ENCODE measurements around the gene INPP1.

INPP1 gene

GRCh38 chr2:190360561-190360960 is 17.2 kb downstream of the INPP1 start:
- H3K27me3 ChIP-seq (ENCODE audit: control insufficient read depth, insufficient read depth, low read length, poor library complexity, severe bottlenecking), result no peaks in the 10 kb centered on the region
- no peak overlapping the region for H3K4me3 ChIP-seq (ENCODE audit: insufficient read depth, low read depth, low read length)
- H3K9me3 ChIP-seq (ENCODE audit: control insufficient read depth, low read length), result no peaks in the 10 kb centered on the region
- peaks cover 5% of the 10 kb centered on the region for H3K4me1 ChIP-seq (ENCODE audit: control insufficient read depth, insufficient read depth, low read length)
- no peak overlapping the region for H3K27ac ChIP-seq (ENCODE audit: insufficient read depth, low read depth, low read length, poor library complexity, severe bottlenecking)
- H3K36me3 ChIP-seq (ENCODE audit: control insufficient read depth, insufficient read depth, low read length), result no peaks in the 10 kb centered on the region

GRCh38 chr2:190360965-190361364 is 17.6 kb downstream of the INPP1 start:
- no peaks in the 10 kb centered on the region for H3K36me3 ChIP-seq (ENCODE audit: control insufficient read depth, insufficient read depth, low read length)
- no peak overlapping the region for H3K27ac ChIP-seq (ENCODE audit: insufficient read depth, low read depth, low read length, poor library complexity, severe bottlenecking)
- no peak overlapping the region for H3K4me3 ChIP-seq (ENCODE audit: insufficient read depth, low read depth, low read length)
- 100% methylated on average over 2 of the region's 3 CpGs; no CpG with 5 or more reads in 1 of the 2 experiments for WGBS, 2 experiments
- H3K27me3 ChIP-seq (ENCODE audit: control insufficient read depth, insufficient read depth, low read length, poor library complexity, severe bottlenecking), result no peaks in the 10 kb centered on the region
- H3K9me3 ChIP-seq (ENCODE audit: control insufficient read depth, low read length), result no peaks in the 10 kb centered on the region
- peaks cover 5% of the 10 kb centered on the region for H3K4me1 ChIP-seq (ENCODE audit: control insufficient read depth, insufficient read depth, low read length)

DNA sequence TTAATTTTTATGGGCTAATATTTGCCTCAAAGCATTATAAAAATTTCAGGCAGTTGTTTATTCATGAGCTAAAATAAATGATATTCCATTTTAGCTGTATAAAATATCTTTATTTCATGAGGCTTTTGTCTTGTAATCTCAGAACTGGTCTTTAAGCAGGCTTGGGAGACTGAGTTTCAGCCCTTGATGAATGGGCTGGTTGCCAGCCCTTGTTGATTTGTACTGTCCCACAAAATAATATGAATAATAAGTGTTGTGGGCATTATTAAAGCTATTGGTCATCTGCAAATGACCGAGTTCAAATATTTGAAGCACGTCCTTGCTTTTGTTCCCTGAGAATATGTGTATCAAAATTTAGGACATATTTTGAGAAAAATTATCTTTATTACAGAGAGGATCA is 18.2 kb downstream of the INPP1 start:
- WGBS, 2 experiments, result 84% methylated on average over 2 of the region's 2 CpGs; no CpG with 5 or more reads in 1 of the 2 experiments
- no peaks in the 10 kb centered on the region for H3K9me3 ChIP-seq (ENCODE audit: control insufficient read depth, low read length)
- H3K4me3 ChIP-seq (ENCODE audit: insufficient read depth, low read depth, low read length), result no peak overlapping the region
- no peak overlapping the region for H3K27ac ChIP-seq (ENCODE audit: insufficient read depth, low read depth, low read length, poor library complexity, severe bottlenecking)
- no peaks in the 10 kb centered on the region for H3K27me3 ChIP-seq (ENCODE audit: control insufficient read depth, insufficient read depth, low read length, poor library complexity, severe bottlenecking)
- peaks cover 5% of the 10 kb centered on the region for H3K4me1 ChIP-seq (ENCODE audit: control insufficient read depth, insufficient read depth, low read length)
- H3K36me3 ChIP-seq (ENCODE audit: control insufficient read depth, insufficient read depth, low read length), result no peaks in the 10 kb centered on the region

GRCh38 chr2:190362894-190363293 is 19.5 kb downstream of the INPP1 start:
- Histone ChIP-seq H3K36me3 (ENCODE audit: control insufficient read depth, insufficient read depth, low read length) (no peaks in the 10 kb centered on the region), H3K9me3 (ENCODE audit: control insufficient read depth, low read length) (no peaks in the 10 kb centered on the region), H3K27me3 (ENCODE audit: control insufficient read depth, insufficient read depth, low read length, poor library complexity, severe bottlenecking) (no peaks in the 10 kb centered on the region), H3K27ac (ENCODE audit: insufficient read depth, low read depth, low read length, poor library complexity, severe bottlenecking) (no peak overlapping the region), H3K4me3 (ENCODE audit: insufficient read depth, low read depth, low read length) (no peak overlapping the region), H3K4me1 (ENCODE audit: control insufficient read depth, insufficient read depth, low read length) (peaks cover 5% of the 10 kb centered on the region)
- WGBS, 2 experiments, result 95 to 100% methylated on average over 1 of the region's 1 CpG

DNA sequence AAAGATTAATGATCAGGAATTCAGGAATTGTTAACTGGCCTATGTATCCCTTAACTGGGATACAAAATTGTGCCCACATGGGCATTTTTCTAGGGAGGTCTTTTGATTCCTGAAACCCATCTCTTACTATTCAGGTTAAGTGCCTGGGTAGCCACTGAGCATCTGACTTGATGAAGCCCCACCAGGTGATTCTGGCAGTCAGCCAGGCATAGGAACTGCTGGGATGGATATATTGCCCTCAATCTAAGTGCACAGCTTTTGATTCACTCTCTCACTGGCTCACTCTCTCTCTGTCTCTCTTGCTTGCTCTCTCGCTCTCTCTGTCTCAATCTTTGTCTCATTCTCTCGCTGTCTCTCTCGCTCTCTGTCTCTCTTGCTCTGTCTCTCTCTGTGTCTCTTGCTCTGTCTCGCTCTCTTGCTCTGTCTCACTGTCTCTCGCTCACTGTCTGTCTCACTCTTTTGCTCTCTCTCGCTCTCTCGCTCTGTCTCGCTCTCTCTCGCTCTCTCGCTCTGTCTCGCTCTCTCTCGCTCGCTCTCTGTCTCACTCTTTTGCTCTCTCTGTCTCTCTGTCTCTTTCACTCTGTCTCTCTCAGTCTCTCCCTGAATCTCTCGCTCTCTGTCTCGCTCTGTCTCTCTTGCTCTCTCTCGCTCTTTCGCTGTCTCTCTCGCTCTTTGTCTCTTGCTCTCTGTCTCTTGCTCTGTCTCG is 22.3 kb downstream of the INPP1 start:
- WGBS, 2 experiments, result 88 to 91% methylated on average over 19 of the region's 19 CpGs
- H3K9me3 ChIP-seq (ENCODE audit: control insufficient read depth, low read length), result no peaks in the 10 kb centered on the region

DNA sequence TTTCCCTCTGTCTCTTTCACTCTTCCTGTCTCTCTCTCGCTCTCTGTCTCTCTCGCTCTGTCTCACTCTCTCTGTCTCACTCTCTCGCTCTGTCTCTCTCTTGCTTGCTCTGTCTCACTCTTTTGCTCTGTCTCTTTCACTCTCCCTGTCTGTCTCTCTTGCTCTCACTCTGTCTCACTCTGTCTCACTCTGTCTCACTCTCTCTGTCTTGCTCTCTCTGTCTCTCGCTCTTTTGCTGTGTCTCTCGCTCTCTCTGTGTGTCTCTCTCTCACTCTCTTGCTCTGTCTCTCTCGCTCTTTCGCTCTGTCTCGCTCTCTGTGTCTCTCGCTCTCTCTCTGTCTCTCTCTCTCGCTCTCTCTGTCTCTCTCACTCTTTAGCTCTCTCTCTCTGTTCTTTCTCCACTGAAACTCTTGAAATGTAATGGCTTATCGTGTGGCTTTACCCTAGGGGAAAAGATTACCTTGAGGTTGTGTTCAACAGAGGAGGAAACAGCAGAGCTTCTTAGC is 22.9 kb downstream of the INPP1 start:
- Histone ChIP-seq H3K27ac (ENCODE audit: insufficient read depth, low read depth, low read length, poor library complexity, severe bottlenecking) (no peak overlapping the region), H3K9me3 (ENCODE audit: control insufficient read depth, low read length) (no peaks in the 10 kb centered on the region), H3K4me1 (ENCODE audit: control insufficient read depth, insufficient read depth, low read length) (no peaks in the 10 kb centered on the region), H3K36me3 (ENCODE audit: control insufficient read depth, insufficient read depth, low read length) (no peaks in the 10 kb centered on the region), H3K27me3 (ENCODE audit: control insufficient read depth, insufficient read depth, low read length, poor library complexity, severe bottlenecking) (no peaks in the 10 kb centered on the region), H3K4me3 (ENCODE audit: insufficient read depth, low read depth, low read length) (no peak overlapping the region)
- 88% methylated on average over 11 of the region's 11 CpGs for WGBS, 2 experiments

More for the DNA sequence above, 22.3 kb downstream of the INPP1 start:
- H3K4me1 ChIP-seq (ENCODE audit: control insufficient read depth, insufficient read depth, low read length), result no peaks in the 10 kb centered on the region
- H3K27ac ChIP-seq (ENCODE audit: insufficient read depth, low read depth, low read length, poor library complexity, severe bottlenecking), result no peak overlapping the region
- no peak overlapping the region for H3K4me3 ChIP-seq (ENCODE audit: insufficient read depth, low read depth, low read length)
- H3K27me3 ChIP-seq (ENCODE audit: control insufficient read depth, insufficient read depth, low read length, poor library complexity, severe bottlenecking), result no peaks in the 10 kb centered on the region
- no peaks in the 10 kb centered on the region for H3K36me3 ChIP-seq (ENCODE audit: control insufficient read depth, insufficient read depth, low read length)

- H3K4me3 ChIP-seq (ENCODE audit: insufficient read depth, low read depth, low read length), result no peak overlapping the region
- 94 to 98% methylated on average over 3 of the region's 4 CpGs for WGBS, 2 experiments
- no peaks in the 10 kb centered on the region for H3K27me3 ChIP-seq (ENCODE audit: control insufficient read depth, insufficient read depth, low read length, poor library complexity, severe bottlenecking)
- H3K4me1 ChIP-seq (ENCODE audit: control insufficient read depth, insufficient read depth, low read length), result no peaks in the 10 kb centered on the region
- H3K27ac ChIP-seq (ENCODE audit: insufficient read depth, low read depth, low read length, poor library complexity, severe bottlenecking), result no peak overlapping the region
- no peaks in the 10 kb centered on the region for H3K36me3 ChIP-seq (ENCODE audit: control insufficient read depth, insufficient read depth, low read length)
- no peaks in the 10 kb centered on the region for H3K9me3 ChIP-seq (ENCODE audit: control insufficient read depth, low read length)
Observed at GRCh38 chr2:190367091-190367490, 23.7 kb downstream of the INPP1 start.

DNA sequence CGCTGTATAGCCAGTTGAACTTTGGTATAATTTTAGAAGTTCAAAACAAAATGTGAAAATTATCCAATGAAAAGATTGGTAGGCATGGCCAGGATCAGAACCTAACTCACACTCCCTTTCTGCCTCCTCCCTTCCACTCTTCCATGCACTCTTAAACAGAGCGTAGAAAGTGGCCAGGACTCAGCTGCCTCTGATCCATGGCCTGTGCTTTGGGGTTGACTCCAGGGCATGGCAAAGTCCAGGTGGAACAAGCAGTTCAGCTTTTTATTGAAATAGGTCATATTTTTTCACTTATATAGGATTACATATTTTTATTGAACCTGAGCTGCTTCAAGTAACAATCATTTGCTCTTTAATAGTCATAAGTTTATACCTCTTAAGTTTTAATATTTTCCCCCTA is 26.2 kb downstream of the INPP1 start:
- WGBS, 2 experiments, result 93 to 100% methylated on average over 2 of the region's 2 CpGs
- Histone ChIP-seq H3K9me3 (ENCODE audit: control insufficient read depth, low read length) (no peaks in the 10 kb centered on the region), H3K36me3 (ENCODE audit: control insufficient read depth, insufficient read depth, low read length) (no peaks in the 10 kb centered on the region), H3K27ac (ENCODE audit: insufficient read depth, low read depth, low read length, poor library complexity, severe bottlenecking) (no peak overlapping the region), H3K4me3 (ENCODE audit: insufficient read depth, low read depth, low read length) (no peak overlapping the region), H3K4me1 (ENCODE audit: control insufficient read depth, insufficient read depth, low read length) (no peaks in the 10 kb centered on the region), H3K27me3 (ENCODE audit: control insufficient read depth, insufficient read depth, low read length, poor library complexity, severe bottlenecking) (no peaks in the 10 kb centered on the region)

- Histone ChIP-seq H3K4me3 (ENCODE audit: insufficient read depth, low read depth, low read length) (no peak overlapping the region), H3K36me3 (ENCODE audit: control insufficient read depth, insufficient read depth, low read length) (no peaks in the 10 kb centered on the region), H3K9me3 (ENCODE audit: control insufficient read depth, low read length) (no peaks in the 10 kb centered on the region), H3K27ac (ENCODE audit: insufficient read depth, low read depth, low read length, poor library complexity, severe bottlenecking) (no peak overlapping the region), H3K27me3 (ENCODE audit: control insufficient read depth, insufficient read depth, low read length, poor library complexity, severe bottlenecking) (no peaks in the 10 kb centered on the region), H3K4me1 (ENCODE audit: control insufficient read depth, insufficient read depth, low read length) (no peaks in the 10 kb centered on the region)
Observed at GRCh38 chr2:190376083-190376482, 32.7 kb downstream of the INPP1 start.

DNA sequence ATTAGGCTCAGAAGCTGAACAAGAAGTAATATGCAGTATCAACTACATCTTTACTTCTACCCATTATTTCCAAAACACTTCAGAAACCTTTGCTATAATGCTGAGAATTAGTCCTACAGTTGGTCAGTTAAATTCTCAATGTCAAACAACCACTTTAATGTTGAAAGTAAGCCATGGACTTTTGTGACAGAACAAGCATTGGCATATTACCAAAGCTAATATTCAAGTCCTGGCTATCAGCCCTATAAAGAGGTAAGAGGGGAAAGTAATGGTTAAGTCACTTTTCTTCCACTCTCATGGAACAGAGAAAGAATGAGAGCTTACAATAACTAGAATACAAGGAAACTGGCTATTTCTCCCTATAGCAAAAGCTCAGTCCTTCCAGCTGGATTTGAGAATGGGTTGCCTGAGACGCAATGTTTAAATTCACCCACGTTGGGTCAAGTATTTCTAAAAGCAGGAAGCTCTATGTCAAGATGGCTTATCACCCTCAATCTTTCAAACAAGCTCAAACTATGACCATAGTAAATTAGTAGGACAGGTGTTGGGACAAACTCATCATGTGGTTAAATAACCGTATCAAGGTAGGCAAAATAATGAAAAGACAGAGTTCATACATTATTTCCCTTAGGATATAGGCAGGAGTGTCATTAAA is 33.3 kb downstream of the INPP1 start:
- WGBS, 2 experiments, result 88 to 93% methylated on average over 3 of the region's 3 CpGs
- H3K27ac ChIP-seq (ENCODE audit: insufficient read depth, low read depth, low read length, poor library complexity, severe bottlenecking), result no peak overlapping the region
- no peak overlapping the region for H3K4me3 ChIP-seq (ENCODE audit: insufficient read depth, low read depth, low read length)
- H3K4me1 ChIP-seq (ENCODE audit: control insufficient read depth, insufficient read depth, low read length), result no peaks in the 10 kb centered on the region
- H3K36me3 ChIP-seq (ENCODE audit: control insufficient read depth, insufficient read depth, low read length), result no peaks in the 10 kb centered on the region
- H3K9me3 ChIP-seq (ENCODE audit: control insufficient read depth, low read length), result no peaks in the 10 kb centered on the region
- H3K27me3 ChIP-seq (ENCODE audit: control insufficient read depth, insufficient read depth, low read length, poor library complexity, severe bottlenecking), result no peaks in the 10 kb centered on the region

All from ectodermal cell (in vitro differentiated cells).